ENCODE measurements around the gene TEX48.

Gene TEX48

DNA sequence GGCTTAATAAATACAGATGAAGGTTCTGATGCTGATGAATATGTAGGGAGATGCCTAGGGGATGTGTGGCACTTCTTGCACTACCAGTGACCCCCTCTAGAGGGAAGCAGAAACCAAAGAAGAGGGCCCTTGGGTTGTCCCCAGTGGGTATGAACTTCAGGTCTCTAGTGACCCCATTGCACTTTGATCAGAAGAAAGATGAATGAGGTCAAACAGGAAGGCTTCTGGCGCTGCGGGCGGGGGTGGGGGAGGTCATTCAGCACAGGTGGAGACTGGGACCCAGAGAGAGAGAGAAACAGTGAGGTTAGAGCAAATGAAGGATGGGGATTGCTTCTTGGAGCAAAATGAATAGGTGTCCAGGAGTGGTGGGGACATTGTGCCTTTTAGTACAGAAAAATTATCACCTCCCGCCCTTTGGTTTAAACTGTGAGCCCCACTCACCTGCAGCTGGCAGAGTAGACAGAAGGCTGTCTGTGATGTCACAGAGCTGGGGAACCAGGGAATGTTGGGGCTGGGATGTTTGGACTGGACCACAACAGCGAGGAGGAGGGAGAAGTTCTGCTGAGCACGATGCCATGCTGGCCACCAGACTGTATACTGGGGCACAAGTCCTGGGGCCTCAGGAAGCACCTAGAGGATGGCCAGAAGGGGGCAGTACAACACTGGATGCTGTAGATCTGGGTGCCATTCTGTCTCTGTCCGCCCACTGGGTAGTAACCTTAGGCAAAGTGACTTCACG lies at the start of gene TEX48:
TSS of gene TEX48 (minus strand) at position 599 of the 739 bp plus-strand sequence. CDS start 10,469 bp downstream, outside the sequence.
- peak; percentile 83 for DNase-seq

- DNase-seq = no peak
Observed at GRCh38 chr9:114731701-114732100, 49.7 kb upstream of the TEX48 start.

DNA sequence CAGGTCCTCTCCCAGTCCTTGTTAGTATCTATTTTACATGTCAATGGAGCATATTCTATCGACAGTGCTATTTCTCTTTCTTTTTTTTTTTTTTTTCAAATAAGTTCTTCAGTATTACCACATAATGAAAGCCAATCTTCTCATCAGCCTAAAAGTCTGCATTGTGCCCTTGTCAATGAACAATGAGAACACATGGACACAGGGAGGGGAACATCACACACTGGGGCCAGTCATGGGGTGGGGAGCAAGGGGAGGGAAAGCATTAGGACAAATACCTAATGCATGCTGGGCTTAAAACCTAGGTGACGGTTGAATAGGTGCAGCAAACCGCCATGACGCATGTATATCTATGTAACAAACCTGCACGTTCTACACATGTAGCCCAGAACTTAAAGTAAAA lies 47.7 kb upstream of the TEX48 start:
- DNase-seq = no peak

DNA sequence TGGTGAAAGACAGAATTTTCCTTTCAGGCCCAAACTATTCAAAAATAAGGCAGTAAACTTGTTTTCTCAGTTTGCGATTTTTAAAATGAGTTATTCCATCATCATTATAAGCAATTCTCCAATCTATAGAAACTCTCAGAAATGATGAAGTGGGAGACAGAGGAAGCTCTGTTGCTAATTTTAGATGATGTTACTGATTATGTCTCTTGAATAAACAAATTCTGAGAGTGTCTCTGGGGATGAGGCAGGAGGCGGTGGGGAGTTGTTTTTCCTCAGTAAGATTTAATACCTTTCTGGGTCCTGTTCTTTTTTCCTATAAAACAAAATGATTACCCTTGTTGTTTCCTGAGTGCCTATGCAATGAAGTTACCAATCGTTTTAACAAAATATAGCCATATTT lies 43.9 kb upstream of the TEX48 start:
- DNase-seq = no peak

- DNase-seq = no peak
Observed at GRCh38 chr9:114724744-114725143, 42.8 kb upstream of the TEX48 start.

DNA sequence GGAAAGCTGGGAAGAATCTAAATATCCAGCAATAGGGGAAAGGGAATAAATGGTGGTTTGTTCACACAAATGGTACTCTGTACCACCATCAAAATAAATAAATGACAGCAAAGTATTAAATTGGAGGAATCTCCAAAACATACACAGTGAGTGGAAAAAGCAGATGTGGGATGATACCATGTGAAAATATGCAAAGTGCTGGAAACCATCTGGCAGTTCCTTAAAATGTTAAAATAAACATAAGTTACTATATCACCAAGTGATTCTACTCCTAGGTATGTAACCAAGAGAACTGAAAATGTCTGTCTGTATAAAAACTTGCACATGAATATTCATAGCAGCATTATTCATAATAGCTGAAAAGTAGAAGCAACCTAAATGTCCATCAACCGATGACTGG lies 41.9 kb upstream of the TEX48 start:
- DNase-seq = no peak

DNA sequence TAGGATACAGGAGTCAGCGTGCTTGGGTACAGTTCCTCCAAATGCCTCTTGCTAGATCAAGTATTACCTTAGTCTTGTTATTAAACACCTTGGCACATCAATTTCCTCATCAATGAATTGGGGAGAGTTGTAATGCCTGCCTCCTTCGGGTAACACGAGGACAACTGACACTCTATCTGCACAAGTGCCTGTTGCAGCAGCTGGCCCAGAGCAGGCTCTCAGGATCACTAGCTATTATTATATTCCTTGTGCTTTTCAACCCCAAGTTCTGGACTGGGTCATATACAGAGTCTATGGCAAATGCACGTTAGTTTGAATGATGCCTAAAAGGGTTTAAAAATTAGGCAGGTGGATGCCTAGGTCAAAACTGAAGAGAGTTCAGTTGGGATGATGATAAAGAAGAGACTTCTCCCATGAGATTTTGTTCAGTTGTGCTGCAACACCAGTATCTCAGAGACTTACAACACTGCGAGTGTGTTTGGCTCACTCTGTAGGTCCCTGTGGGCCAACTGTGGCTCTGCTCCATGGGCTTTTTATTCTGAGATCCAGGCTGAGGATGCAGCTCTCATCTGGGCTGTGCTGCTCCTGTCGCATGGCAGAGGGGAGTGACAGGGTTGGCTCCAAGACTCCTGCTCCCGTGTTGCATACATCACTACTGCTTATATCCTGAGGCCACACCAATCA lies 41.1 kb upstream of the TEX48 start:
- no peak for DNase-seq

DNA sequence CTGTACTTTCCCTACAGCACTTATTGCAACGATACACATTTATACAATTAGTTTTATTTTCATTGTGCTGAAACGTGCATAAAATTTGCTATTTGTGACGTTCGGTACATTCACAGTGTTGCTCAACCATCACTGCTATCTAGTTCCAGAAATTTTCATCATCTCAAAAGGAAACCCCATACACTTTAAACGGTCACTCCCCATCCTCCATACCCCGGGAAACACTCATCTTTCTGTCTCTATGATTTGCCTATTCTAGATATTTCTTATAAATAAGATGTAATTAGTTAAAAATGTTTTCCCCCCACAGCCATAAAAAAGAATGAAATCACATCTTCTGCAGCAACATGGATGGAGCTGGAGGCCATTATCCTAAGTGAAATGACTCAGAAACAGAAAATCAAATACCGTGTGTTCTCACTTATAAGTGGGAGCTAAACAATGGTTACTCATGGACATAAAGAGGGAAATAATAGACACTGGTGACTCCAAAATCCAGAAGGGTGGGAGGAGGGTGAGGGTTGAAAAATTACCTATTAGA lies 40.2 kb upstream of the TEX48 start:
- no peak for DNase-seq

- DNase-seq = no peak
Observed at GRCh38 chr9:114721491-114722079, 39.6 kb upstream of the TEX48 start.

- no peak for DNase-seq
Observed at GRCh38 chr9:114720086-114720676, 38.2 kb upstream of the TEX48 start.

DNA sequence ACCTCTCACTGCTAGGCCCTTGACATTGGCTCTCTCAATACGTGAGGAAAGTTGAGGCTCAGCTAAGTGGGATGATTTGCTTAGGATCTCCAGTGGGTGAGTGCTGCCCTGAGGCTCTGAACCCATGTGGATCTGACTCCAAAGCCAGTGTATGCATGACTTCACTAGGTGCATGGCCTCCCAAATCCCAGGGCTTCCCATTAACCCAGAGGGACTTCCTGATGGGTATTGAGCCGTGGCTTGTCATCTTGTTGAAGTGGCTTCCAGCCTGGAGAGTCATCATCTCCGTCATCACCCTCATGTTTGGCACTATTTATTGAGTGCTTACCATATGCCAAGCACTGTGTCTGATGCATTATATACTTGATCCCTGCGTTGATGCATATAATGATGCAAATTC lies 37.3 kb upstream of the TEX48 start:
- DNase-seq = no peak

DNA sequence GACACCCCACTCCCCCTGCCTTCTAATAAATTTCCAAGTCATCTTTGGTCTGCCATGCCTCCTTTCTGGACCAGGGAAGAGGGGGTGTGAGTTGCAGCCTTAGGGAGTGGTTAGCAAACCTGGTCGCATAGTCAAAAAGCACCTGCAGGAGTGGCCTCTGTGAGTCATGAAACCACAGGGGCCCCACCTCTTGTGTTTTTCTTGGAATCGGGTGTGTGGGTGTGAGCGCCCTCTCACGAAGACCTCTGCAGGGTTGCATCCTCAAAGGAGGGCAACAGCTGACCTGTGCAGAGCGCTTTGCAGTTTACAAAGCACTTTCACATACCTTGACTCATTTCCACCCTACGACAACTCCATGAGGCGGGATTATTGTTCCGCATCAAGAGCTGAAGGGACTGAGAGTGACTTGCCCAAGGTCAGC lies 36.8 kb upstream of the TEX48 start:
- peak; percentile 90 for DNase-seq

DNA sequence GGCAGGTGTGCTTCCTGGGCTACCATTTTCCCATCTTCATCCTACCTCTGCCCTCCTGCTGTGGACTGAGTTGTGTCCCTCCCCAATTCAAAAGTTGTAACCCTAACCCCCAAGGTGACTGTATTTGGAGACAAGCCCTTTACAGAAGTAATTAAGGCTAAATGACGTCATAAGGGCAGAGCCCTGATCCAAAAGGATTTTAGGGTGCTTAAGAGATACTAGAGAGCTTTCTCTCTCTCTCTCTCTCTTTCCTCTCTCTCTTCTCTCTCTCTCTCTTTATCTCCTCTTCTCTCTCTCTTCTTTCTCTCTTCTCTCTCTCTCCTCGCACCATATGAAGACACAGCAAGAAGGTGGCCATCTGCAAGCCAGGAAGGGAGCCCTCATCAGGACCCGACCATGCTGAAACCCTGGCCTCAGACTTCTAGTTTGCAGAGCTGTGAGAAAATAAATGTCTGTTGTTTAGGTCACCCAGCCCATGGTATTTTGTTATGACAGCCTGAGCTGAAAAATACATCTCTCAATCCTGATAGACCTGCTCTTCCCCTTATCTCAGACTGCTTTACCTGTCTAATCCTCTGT lies 36.0 kb upstream of the TEX48 start:
- no peak for DNase-seq

- DNase-seq = no peak
Observed at GRCh38 chr9:114709636-114710035, 27.6 kb upstream of the TEX48 start.

DNA sequence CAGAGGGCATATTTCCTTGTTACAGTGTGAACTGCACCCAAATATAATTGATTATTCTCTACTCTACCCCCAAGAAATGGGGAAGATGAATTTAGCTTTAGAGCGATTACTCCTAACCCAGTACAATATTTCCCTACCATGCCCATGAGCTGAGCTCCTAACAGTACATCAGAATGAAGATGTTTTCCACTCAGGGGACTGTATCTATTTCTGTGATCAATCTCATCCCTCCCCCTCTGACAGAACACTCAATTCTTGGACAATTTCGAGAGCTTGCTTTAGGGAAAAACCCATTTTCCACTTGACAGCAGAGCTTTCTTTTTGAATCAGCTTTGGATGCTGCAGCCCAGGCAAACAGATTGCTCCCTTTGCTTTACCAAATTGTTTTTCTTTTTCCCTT lies 24.7 kb upstream of the TEX48 start:
- no peak for DNase-seq

- DNase-seq = no peak
Observed at GRCh38 chr9:114701988-114702387, 20.0 kb upstream of the TEX48 start.

DNA sequence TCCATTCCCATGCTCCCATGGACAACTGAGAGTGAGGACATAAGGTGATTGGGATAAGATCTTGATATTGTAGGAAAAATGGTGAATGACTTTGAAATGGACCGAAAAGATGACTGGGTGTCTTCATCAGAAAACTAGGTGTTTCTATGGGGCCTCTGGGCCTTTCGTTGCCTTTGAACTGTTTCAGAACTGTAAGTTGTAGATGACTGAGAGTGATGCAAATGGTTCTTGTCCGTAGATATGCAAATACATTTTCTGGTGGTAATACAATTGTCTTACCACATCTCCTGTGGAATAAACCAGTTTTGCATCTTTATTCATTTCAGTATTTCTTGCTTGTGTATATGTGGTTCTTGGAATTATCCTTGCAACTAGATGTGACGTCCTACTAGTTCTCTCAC lies 16.0 kb upstream of the TEX48 start:
- no peak for DNase-seq

GRCh38 chr9:114696814-114697544 lies 15.0 kb upstream of the TEX48 start:
- DNase-seq = peak; percentile 79

- DNase-seq = no peak
Observed at GRCh38 chr9:114695948-114696347, 14.0 kb upstream of the TEX48 start.

DNA sequence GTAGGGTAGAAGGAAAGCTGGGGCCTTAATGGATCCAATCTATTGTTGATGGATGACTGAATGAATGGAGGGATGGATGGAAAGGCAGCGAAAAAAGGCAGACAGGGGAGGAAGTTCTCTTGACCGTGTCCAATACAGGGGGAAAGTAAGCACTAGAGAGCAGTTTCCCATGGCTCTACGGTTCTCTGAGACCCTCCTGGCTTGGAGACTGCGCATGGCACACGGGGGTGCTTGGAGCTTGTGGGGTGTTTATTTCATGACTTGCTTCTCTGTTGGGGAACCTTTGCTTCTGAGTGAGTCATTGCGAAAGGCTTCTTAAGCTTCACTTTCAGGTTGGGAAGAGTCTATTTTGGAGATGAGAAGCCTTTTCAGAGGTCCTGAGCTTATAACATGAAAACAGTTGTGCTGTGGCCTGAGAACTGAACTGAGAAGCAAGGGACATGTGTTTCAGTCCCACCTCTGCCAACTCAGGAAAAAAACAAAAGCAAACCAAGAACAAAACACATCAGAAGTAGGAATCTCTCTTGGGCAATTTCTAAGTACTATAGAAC lies 12.8 kb upstream of the TEX48 start:
- no peak for DNase-seq

- no peak for DNase-seq
Observed at GRCh38 chr9:114694146-114694545, 12.2 kb upstream of the TEX48 start.

- no peak for DNase-seq
Observed at GRCh38 chr9:114693248-114693855, 11.4 kb upstream of the TEX48 start.

Measured in activated CD8-positive, alpha-beta memory T cell treated with anti-CD3 and anti-CD28 coated beads, Interleukin-2, amount 50 U/mL, for 48 hours (primary cell).